K562 (cell line): Measurements from ENCODE around the gene SNAPC2. TPM values are rescaled to one million over a fixed set of nuclear protein-coding genes. Genes with fewer than 3 reads are reported as not detected.

Source experiments
- ATAC-seq: fragments of 200-7000 bp; cut with Tn5 transposase; 3 replicates; pipeline ENCODE4 v1.9.1; 2020; ENCODE audit warnings: moderate library complexity
- BruUV-seq: library from RNA; stranded (reverse); fragments of 400-500 nt; replicated peaks from 2 replicates; lab custom pipeline; 2021; lab: Mats Ljungman, UMichigan
- CTCF ChIA-PET: fragments of 300-600 bp; formaldehyde crosslinking; extraction: SDS; loops from one replicate; lab custom pipeline; 2021; ENCODE audit warnings: low intra/inter-chr PET ratio; lab: Yijun Ruan, JAX
- POLR2A ChIA-PET: fragments of 300-600, 350-650 bp; sonication (Branson Sonifier 250); formaldehyde crosslinking; extraction: SDS; loops from one replicate; lab custom pipeline; 2021; ENCODE audit warnings: antibody characterized with exemption, inconsistent platforms; lab: Yijun Ruan, JAX
- DNase-seq, 4 experiments: peaks; one replicate each; pipeline versions ENCODE4 v3.0.0 to v3.0.0-alpha.2; 2011 to 2018; ENCODE audit warnings: low spot score in 3 of 4, mixed read lengths in 3 of 4; ENCODE audit errors: extremely low read depth in 1 of 4
- FAIRE-seq: peaks from 2 replicates; lab custom pipeline; 2011; peaks lifted over from hg19 to GRCh38; lab: Jason Lieb, UNC
- H2AFZ ChIP-seq: 2 replicates; pipeline ENCODE4 v1.6.0; 2011; ENCODE audit warnings: low read depth, low read length, control low read depth, inconsistent platforms
- H3K27ac ChIP-seq: fragments of 200-600 bp; 3 replicates; pipeline ENCODE4 v1.8.0; 2011; ENCODE audit warnings: low read depth, mild to moderate bottlenecking, control low read depth, inconsistent platforms, low read length, moderate library complexity, mixed read lengths; ENCODE audit errors: extremely low read depth
- H3K27me3 ChIP-seq, 2 experiments: fragments of 300-600 bp in 1 of 2; 2 replicates in 1 of 2; 3 replicates in 1 of 2; pipeline versions ENCODE4 v1.6.0 to v1.8.0; 2011; ENCODE audit warnings: inconsistent platforms in 2 of 2, low read length in 2 of 2, mild to moderate bottlenecking in 1 of 2, mixed read lengths in 1 of 2, moderate library complexity in 1 of 2; ENCODE audit not compliant: control insufficient read depth in 2 of 2, insufficient read depth in 2 of 2
- H3K36me3 ChIP-seq: fragments of 300-600 bp; 3 replicates; pipeline ENCODE4 v1.8.0; 2011; ENCODE audit warnings: mild to moderate bottlenecking, low read length, inconsistent platforms; ENCODE audit not compliant: control insufficient read depth, insufficient read depth
- H3K4me1 ChIP-seq, 2 experiments: fragments of 200-600 bp in 1 of 2; replicated peaks in 1 of 2; 2 replicates in 1 of 2; 3 replicates in 1 of 2; pipeline versions ENCODE4 v1.5.1 to v1.8.0; 2011; ENCODE audit warnings: inconsistent platforms in 2 of 2, low read length in 2 of 2, mild to moderate bottlenecking in 1 of 2, mixed read lengths in 1 of 2, moderate library complexity in 1 of 2; ENCODE audit not compliant: control insufficient read depth in 2 of 2, insufficient read depth in 2 of 2
- H3K4me2 ChIP-seq: 2 replicates; pipeline ENCODE4 v1.6.1; 2011; ENCODE audit warnings: low read length, control low read depth, inconsistent platforms, mixed read lengths; ENCODE audit not compliant: insufficient read depth
- H3K4me3 ChIP-seq: fragments of 200-600 bp; sonication (generic), shearing (Covaris generic); 2 replicates; pipeline ENCODE4 v1.5.1; 2016; ENCODE audit warnings: control low read depth, inconsistent platforms
- H3K79me2 ChIP-seq: fragments of 200-600 bp; 3 replicates; pipeline ENCODE4 v1.8.0; 2011; ENCODE audit warnings: low read length, inconsistent platforms; ENCODE audit not compliant: control insufficient read depth, insufficient read depth
- H3K9ac ChIP-seq, 2 experiments: 2 replicates each; pipeline versions ENCODE4 v1.6.0 to v1.6.1; 2011; ENCODE audit warnings: low read depth in 2 of 2, low read length in 2 of 2, control low read depth in 1 of 2, inconsistent platforms in 1 of 2, mild to moderate bottlenecking in 1 of 2, mixed read lengths in 1 of 2; ENCODE audit not compliant: insufficient read depth in 1 of 2
- H3K9me1 ChIP-seq: one replicate; pipeline ENCODE4 v1.6.0; 2011; ENCODE audit warnings: inconsistent platforms, mild to moderate bottlenecking, low read length, moderate library complexity; ENCODE audit not compliant: control insufficient read depth, insufficient read depth
- H3K9me3 ChIP-seq: replicated peaks from 2 replicates; pipeline ENCODE4 v1.5.1; 2011; ENCODE audit warnings: low read depth, low read length, inconsistent platforms; ENCODE audit not compliant: control insufficient read depth, insufficient read depth
- H4K20me1 ChIP-seq: replicated peaks from 2 replicates; pipeline ENCODE4 v1.6.1; 2011; ENCODE audit warnings: low read length, inconsistent platforms, mixed read lengths; ENCODE audit not compliant: control insufficient read depth, insufficient read depth
- ATF2 ChIP-seq: sonication (generic); formaldehyde crosslinking; IDR thresholded peaks from 2 replicates; pipeline ENCODE4 v1.8.1; 2022; ENCODE audit warnings: missing genetic modification reagents
- ATF6 ChIP-seq: sonication (generic); formaldehyde crosslinking; IDR thresholded peaks from 2 replicates; pipeline ENCODE4 v1.4.0; 2020; ENCODE audit warnings: mild to moderate bottlenecking, missing genetic modification reagents
- ZBTB40 ChIP-seq, 2 experiments: fragments of 450-650 bp in 1 of 2; sonication (generic) in 1 of 2; formaldehyde crosslinking in 1 of 2; IDR thresholded peaks; 2 replicates each; pipeline versions ENCODE4 v1.7.1 to v1.9.0; 2016 to 2022; ENCODE audit warnings: inconsistent platforms in 1 of 2, mild to moderate bottlenecking in 1 of 2, missing genetic modification reagents in 1 of 2
- ZNF224 ChIP-seq: sonication (generic); formaldehyde crosslinking; IDR thresholded peaks from 2 replicates; pipeline ENCODE4 v1.8.0; 2022; ENCODE audit warnings: mild to moderate bottlenecking, missing genetic modification reagents
- WGBS: fragments of 100-300 bp; shearing (Covaris generic); methylation state at CpG from one replicate; pipeline ENCODE4 v1.1.6; 2016; ENCODE audit warnings: low coverage, mixed read lengths; ENCODE audit not compliant: insufficient coverage; ENCODE audit errors: missing lambda C conversion rate; 5-methylcytosine and 5-hydroxymethylcytosine counted together
- in situ Hi-C: fragments of 300-500 bp; cut with MboI; formaldehyde crosslinking; loops from 4 replicates; pipeline ENCODE4 v1.15.0; 2018; ENCODE audit warnings: inconsistent platforms, mixed read lengths
- intact Hi-C: fragments of 100-400 bp; cut with micrococcal nuclease; formaldehyde crosslinking; loops from 2 replicates; pipeline ENCODE4 v1.14.2; 2022
- polyA plus RNA-seq, 8 experiments: library from polyadenylated mRNA; depleted of rRNA in 4 of 8; stranded (reverse) in 5 of 8; unstranded in 3 of 8; fragments of >200 nt; fragmentation: Nextera tagmentation in 2 of 8; fragmentation: Illumina TruSeq in 1 of 8; extraction: Ambion mirVana in 2 of 8; extraction: Trizol in 1 of 8; gene quantifications; 2 replicates each; pipeline versions ENCODE4 v1.2.1 to v1.2.3, GENCODE V29; 2011 to 2014; ENCODE audit warnings: inconsistent platforms in 1 of 8, missing spikeins in 1 of 8
- total RNA-seq, 7 experiments: library from RNA; depleted of rRNA in 6 of 7; stranded (reverse); fragments of >200 nt in 6 of 7; fragmentation: Illumina TruSeq in 2 of 7; extraction: Trizol in 2 of 7; gene quantifications; 2 replicates each; pipeline versions ENCODE4 v1.2.1 to v1.2.3, GENCODE V29; 2011 to 2021; ENCODE audit warnings: low replicate concordance in 1 of 7

The SNAPC2 gene
- total and polyA plus RNA-seq, 9 of the 15 experiments (the other 6 are each of a cell fraction or from before 2014, with no cell fraction given) = 0.59 to 45.1 (median 15.3) TPM

- WGBS = 1% methylated on average over 33 of the region's 33 CpGs
- in situ Hi-C loops = no loop called here
- CTCF ChIA-PET = interaction anchor here (0.6 to 2.3 kb wide), 3 partner anchors 126 to 325 kb away, joined by 4 to 16 read pairs (median 7); no protein-coding TSS in a partner anchor
- peak in 1 of 4 experiments; percentile 77 for DNase-seq
- H3K36me3 ChIP-seq = peaks cover 43% of the 10 kb centered on the region
- H3K4me3 ChIP-seq = peak overlapping the region; percentile 64
- H3K4me2 ChIP-seq = peak overlapping the region; percentile 95
- POLR2A ChIA-PET = interaction anchor here (0.6 to 2.7 kb wide), 18 partner anchors 10 to 1168 kb away, joined by 3 to 27 read pairs (median 4); partner anchors contain the start of genes CTXN1, LRRC8E, NDUFA7 and RPS28
- intact Hi-C loops = loop anchor here (2.0 to 10.0 kb wide), 3 partner anchors 60 to 209 kb away; no protein-coding TSS in a partner anchor
- peak; percentile 24; the same call in 2 of the 3 replicates for ATAC-seq
- no peaks in the 10 kb centered on the region for H3K9me3 ChIP-seq
- peak; percentile 11 for FAIRE-seq
- H3K79me2 ChIP-seq = peaks cover 63% of the 10 kb centered on the region
- peak overlapping the region; percentile 94 for H3K27ac ChIP-seq
- BruUV-seq = no TSS peak
- H3K27me3 ChIP-seq = no peaks in the 10 kb centered on the region
- peak overlapping the region; percentile 95 to 99 for H3K9ac ChIP-seq
- peaks cover 11 to 28% of the 10 kb centered on the region in 2 experiments; a peak in 4 of 5 replicates for H3K4me1 ChIP-seq
- peak overlapping the region; percentile 24; the same call in 1 of the 2 replicates for H2AFZ ChIP-seq
- H3K9me1 ChIP-seq = peaks cover 4% of the 10 kb centered on the region
- no peaks in the 10 kb centered on the region for H4K20me1 ChIP-seq
- 0 out of 2 replicates have a peak, but pooled peaks have one; percentile 35 for TF ChIP-seq ZBTB40 (IDR thresholded peaks at IDR 0.05)
- no peak for TF ChIP-seq ZBTB40 (CRISPR knock-in tag; IDR thresholded peaks at IDR 0.05)
- 0 out of 2 replicates have a peak, but pooled peaks have one; percentile 25 for TF ChIP-seq ATF2 (CRISPR knock-in tag)
- 0 out of 2 replicates have a peak, but pooled peaks have one; percentile 31 for TF ChIP-seq ZNF224 (CRISPR knock-in tag)
- peak; percentile 75; the same call in 1 of the 2 replicates for TF ChIP-seq ATF6 (CRISPR knock-in tag)
These were observed 22.9 kb downstream of the SNAPC2 start for GRCh38 chr19:7942981-7943443.
